BE2C (cell line): Measurements from ENCODE around the gene TTC21B.

Experiments
- DNase-seq: peaks from one replicate; pipeline ENCODE4 v3.0.0-alpha.2; 2020
- H3K27me3 ChIP-seq: fragments of 250-450 bp; sonication (Bioruptor Pico); 2 replicates; pipeline ENCODE4 v1.5.1; 2020; ENCODE audit warnings: mild to moderate bottlenecking
- H3K36me3 ChIP-seq: fragments of 250-450 bp; sonication (Bioruptor Pico); 2 replicates; pipeline ENCODE4 v1.5.1; 2020; ENCODE audit warnings: mild to moderate bottlenecking
- H3K4me1 ChIP-seq: fragments of 250-450 bp; sonication (Bioruptor Pico); 2 replicates; pipeline ENCODE4 v1.5.1; 2020
- H3K4me3 ChIP-seq: 2 replicates; pipeline ENCODE4 v1.5.1; 2011; ENCODE audit warnings: low read depth, low read length
- H3K9me3 ChIP-seq: fragments of 250-450 bp; sonication (Bioruptor Pico); 2 replicates; pipeline ENCODE4 v1.5.1; 2020
- CTCF ChIP-seq: IDR thresholded peaks from 2 replicates; pipeline ENCODE4 v1.5.1; 2012; ENCODE audit warnings: mild to moderate bottlenecking, low read depth, low read length

Gene TTC21B

GRCh38 chr2:165938237-165938636 lies 15.3 kb downstream of the TTC21B start:
- Histone ChIP-seq H3K4me1 (no peaks in the 10 kb centered on the region), H3K27me3 (no peaks in the 10 kb centered on the region), H3K4me3 (no peak overlapping the region), H3K9me3 (no peaks in the 10 kb centered on the region), H3K36me3 (peaks cover 3% of the 10 kb centered on the region)
- no peak for TF ChIP-seq CTCF
- no peak for DNase-seq

- no peaks in the 10 kb centered on the region for H3K9me3 ChIP-seq
These were observed 20.2 kb downstream of the TTC21B start for GRCh38 chr2:165933211-165933910.

GRCh38 chr2:165927774-165928173 lies 25.8 kb downstream of the TTC21B start:
- peaks cover 3% of the 10 kb centered on the region for H3K36me3 ChIP-seq
- no peaks in the 10 kb centered on the region for H3K4me1 ChIP-seq
- no peaks in the 10 kb centered on the region for H3K27me3 ChIP-seq
- no peak overlapping the region for H3K4me3 ChIP-seq
- H3K9me3 ChIP-seq = no peaks in the 10 kb centered on the region
- DNase-seq = no peak
- TF ChIP-seq CTCF = no peak

More at GRCh38 chr2:165933211-165933910, 20.2 kb downstream of the TTC21B start:
- no peaks in the 10 kb centered on the region for H3K27me3 ChIP-seq
- no peaks in the 10 kb centered on the region; the same call in 1 of the 2 replicates for H3K36me3 ChIP-seq
- H3K4me1 ChIP-seq = no peaks in the 10 kb centered on the region
- no peak for DNase-seq
- no peak for TF ChIP-seq CTCF
- H3K4me3 ChIP-seq = no peak overlapping the region

GRCh38 chr2:165927353-165927752 lies 26.2 kb downstream of the TTC21B start:
- H3K36me3 ChIP-seq = peaks cover 3% of the 10 kb centered on the region
- no peak for TF ChIP-seq CTCF
- no peaks in the 10 kb centered on the region for H3K27me3 ChIP-seq
- H3K4me3 ChIP-seq = no peak overlapping the region
- H3K4me1 ChIP-seq = no peaks in the 10 kb centered on the region
- H3K9me3 ChIP-seq = no peaks in the 10 kb centered on the region
- DNase-seq = no peak

- H3K9me3 ChIP-seq = no peaks in the 10 kb centered on the region
- H3K36me3 ChIP-seq = peaks cover 3% of the 10 kb centered on the region
- H3K4me3 ChIP-seq = no peak overlapping the region
- DNase-seq = no peak
- no peaks in the 10 kb centered on the region for H3K4me1 ChIP-seq
- no peaks in the 10 kb centered on the region for H3K27me3 ChIP-seq
- no peak for TF ChIP-seq CTCF
These were observed 28.6 kb downstream of the TTC21B start for GRCh38 chr2:165924946-165925345.

GRCh38 chr2:165920748-165921147 lies 32.8 kb downstream of the TTC21B start:
- TF ChIP-seq CTCF = no peak
- H3K9me3 ChIP-seq = no peaks in the 10 kb centered on the region
- DNase-seq = no peak
- H3K36me3 ChIP-seq = no peaks in the 10 kb centered on the region
- H3K4me1 ChIP-seq = no peaks in the 10 kb centered on the region
- no peaks in the 10 kb centered on the region for H3K27me3 ChIP-seq
- H3K4me3 ChIP-seq = no peak overlapping the region
